Gastrocnemius medialis (tissue), 4 donors: ENCODE results near the gene MMP2.

Experiments
- POLR2A ChIP-seq, 2 donors: fragments of 450-650 bp; IDR thresholded peaks; one replicate each; pipeline ENCODE4 v1.6.1; 2017; ENCODE audit warnings: antibody characterized with exemption in 2 of 2, mild to moderate bottlenecking in 2 of 2, moderate library complexity in 2 of 2
- TF ChIP-seq, protein P1 (sequence below), 5 experiments: fragments of 450-650 bp in 3 of 5; fragments of 200-600 bp in 2 of 5; sonication (generic) in 2 of 5; IDR thresholded peaks in 4 of 5; conservative IDR thresholded peaks in 1 of 5; 1 replicate in 4 of 5; 2 replicates in 1 of 5; pipeline ENCODE4 v1.5.1; 2016 to 2019; ENCODE audit warnings: antibody characterized with exemption in 5 of 5, mild to moderate bottlenecking in 3 of 5, moderate library complexity in 3 of 5

DNA sequence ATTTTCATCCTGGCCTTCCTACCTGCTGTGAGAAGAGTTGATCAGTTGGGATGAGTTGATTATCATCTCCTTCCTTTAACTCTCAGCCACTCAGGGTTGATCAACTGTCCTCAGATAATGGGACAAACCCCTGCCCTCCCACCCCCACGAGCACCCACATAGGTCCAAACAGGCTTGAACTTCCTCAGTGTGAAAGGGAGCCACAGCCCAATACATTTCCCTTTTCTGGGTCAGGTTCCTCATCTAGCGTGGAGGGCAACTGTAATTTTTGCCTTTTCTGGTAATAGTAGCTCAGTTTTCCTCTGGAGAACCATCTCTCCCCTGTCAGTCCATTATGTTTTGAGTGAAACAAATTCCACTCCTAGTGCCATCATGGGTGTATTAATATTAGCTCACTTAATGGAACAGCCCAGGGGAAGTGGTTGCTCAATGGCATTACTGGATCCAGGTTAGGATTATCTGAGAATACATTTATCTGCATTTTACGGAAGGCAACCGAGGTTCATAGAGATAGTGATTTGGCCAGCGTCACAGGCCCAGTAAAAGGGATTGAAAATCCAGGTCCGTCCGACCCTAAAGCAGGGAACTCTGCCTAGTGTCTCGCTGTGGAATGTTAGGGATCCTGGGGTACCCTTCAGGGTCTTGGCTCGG is 29.4 kb downstream of the MMP2 start:
- no peak for TF ChIP-seq POLR2A (IDR thresholded peaks at IDR 0.05)
- TF ChIP-seq, protein P1, sequence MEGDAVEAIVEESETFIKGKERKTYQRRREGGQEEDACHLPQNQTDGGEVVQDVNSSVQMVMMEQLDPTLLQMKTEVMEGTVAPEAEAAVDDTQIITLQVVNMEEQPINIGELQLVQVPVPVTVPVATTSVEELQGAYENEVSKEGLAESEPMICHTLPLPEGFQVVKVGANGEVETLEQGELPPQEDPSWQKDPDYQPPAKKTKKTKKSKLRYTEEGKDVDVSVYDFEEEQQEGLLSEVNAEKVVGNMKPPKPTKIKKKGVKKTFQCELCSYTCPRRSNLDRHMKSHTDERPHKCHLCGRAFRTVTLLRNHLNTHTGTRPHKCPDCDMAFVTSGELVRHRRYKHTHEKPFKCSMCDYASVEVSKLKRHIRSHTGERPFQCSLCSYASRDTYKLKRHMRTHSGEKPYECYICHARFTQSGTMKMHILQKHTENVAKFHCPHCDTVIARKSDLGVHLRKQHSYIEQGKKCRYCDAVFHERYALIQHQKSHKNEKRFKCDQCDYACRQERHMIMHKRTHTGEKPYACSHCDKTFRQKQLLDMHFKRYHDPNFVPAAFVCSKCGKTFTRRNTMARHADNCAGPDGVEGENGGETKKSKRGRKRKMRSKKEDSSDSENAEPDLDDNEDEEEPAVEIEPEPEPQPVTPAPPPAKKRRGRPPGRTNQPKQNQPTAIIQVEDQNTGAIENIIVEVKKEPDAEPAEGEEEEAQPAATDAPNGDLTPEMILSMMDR (IDR thresholded peaks at IDR 0.05 in 4 of 5, conservative IDR thresholded peaks at IDR 0.05 in 1 of 5): no peak
